SU-DHL-6 (cell line): Measurements from ENCODE around the gene RNF31.

Experiments used
- CTCF ChIP-seq: fragments of 200-600 bp; sonication (generic); IDR thresholded peaks from one replicate; pipeline ENCODE4 v1.5.1; 2017; ENCODE audit warnings: antibody characterized with exemption, mild to moderate bottlenecking, low read length, moderate library complexity; ENCODE audit not compliant: insufficient read depth, poor library complexity, severe bottlenecking
- EZH2phosphoT487 ChIP-seq: fragments of 200-600 bp; sonication (generic), shearing (Covaris generic); conservative IDR thresholded peaks from 2 replicates; pipeline ENCODE4 v1.6.1; 2018; ENCODE audit warnings: mild to moderate bottlenecking, antibody characterized with exemption, low read length, moderate library complexity, mixed read lengths

GRCh38 chr14:24127673-24128072 is 19.6 kb upstream of the RNF31 start:
- no peak for TF ChIP-seq CTCF
- no peak for TF ChIP-seq EZH2phosphoT487
